GM13976 (cell line): ENCODE measurements around the gene ZNF579.

Experiments used
- DNase-seq: peaks from one replicate; pipeline ENCODE4 v3.0.0; 2012; ENCODE audit warnings: low spot score
- CTCF ChIP-seq: IDR thresholded peaks from 2 replicates; pipeline ENCODE4 v1.5.1; 2012; ENCODE audit warnings: borderline replicate concordance, mild to moderate bottlenecking; ENCODE audit not compliant: insufficient read depth; ENCODE audit errors: extremely low read depth, missing control alignments, control extremely low read depth
- in situ Hi-C: fragments of 300-500 bp; cut with MboI; formaldehyde crosslinking; loops from one replicate; pipeline ENCODE4 v1.12.0; 2022; ENCODE audit warnings: low sequenced_read_pairs, mixed read lengths, inconsistent platforms; ENCODE audit not compliant: unreplicated experiment

The ZNF579 gene

DNA sequence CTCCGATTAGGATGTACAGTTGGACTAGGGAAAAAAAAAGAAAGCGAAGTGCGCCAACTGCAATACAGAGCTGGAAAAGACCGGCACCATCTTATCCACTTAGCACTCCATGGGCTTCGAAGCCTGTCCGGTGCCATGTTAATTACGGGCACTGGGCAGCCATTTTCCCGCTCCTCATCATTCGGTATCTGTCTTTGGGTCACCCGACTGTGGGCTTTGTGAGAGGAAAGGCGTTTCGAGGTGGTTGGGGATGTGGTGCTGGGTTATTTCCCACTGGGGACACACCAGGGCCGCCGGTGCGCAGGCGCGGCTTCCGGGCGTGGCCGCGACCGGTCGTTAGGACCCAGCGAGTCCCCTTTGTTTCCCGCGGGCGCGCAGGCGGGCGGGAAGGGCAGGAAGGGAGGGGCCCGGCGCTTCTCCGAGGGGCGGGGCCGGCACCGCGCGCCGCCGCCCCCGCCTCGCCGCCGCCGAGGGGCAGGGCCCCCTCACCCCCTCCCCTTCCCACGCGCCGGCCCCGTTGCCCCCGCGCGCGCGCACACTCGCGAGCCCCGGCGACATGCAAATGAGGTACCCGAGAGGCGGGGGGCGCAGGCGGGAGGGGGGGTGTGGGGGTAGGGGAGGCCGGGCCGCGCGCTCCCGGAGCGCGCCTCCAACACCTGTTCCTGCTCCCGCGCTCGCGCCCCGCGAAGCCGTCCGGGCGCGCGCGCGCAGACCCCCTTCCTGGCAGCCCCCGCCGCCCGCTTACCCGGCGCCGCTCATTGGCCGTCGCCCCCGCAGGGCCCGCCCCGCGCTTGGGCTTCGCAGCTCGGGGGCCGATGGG lies 19.4 kb upstream of the ZNF579 start, which contains the start of gene ZNF524:
Gene ZNF524, plus strand, starts transcription at position 447 of the 820 bp plus-strand sequence. CDS start 1,825 bp downstream, outside the sequence.
- no peak for TF ChIP-seq CTCF
- peak; percentile 90 for DNase-seq
- in situ Hi-C loops = no loop called here

- DNase-seq = peak; percentile 88
- in situ Hi-C loops = no loop called here
- no peak for TF ChIP-seq CTCF
These were observed 18.8 kb upstream of the ZNF579 start, which contains the start of gene FIZ1 for GRCh38 chr19:55599468-55599841. Gene FIZ1 (minus strand): TSS chr19:55599517. CDS start chr19:55597865, 1,652 bp downstream.

GRCh38 chr19:55598719-55599467 lies 18.2 kb upstream of the ZNF579 start:
- in situ Hi-C loops = no loop called here
- DNase-seq = peak; percentile 89
- TF ChIP-seq CTCF = no peak

GRCh38 chr19:55598034-55598433 lies 17.4 kb upstream of the ZNF579 start:
- DNase-seq = no peak
- in situ Hi-C loops = no loop called here
- TF ChIP-seq CTCF = no peak

DNA sequence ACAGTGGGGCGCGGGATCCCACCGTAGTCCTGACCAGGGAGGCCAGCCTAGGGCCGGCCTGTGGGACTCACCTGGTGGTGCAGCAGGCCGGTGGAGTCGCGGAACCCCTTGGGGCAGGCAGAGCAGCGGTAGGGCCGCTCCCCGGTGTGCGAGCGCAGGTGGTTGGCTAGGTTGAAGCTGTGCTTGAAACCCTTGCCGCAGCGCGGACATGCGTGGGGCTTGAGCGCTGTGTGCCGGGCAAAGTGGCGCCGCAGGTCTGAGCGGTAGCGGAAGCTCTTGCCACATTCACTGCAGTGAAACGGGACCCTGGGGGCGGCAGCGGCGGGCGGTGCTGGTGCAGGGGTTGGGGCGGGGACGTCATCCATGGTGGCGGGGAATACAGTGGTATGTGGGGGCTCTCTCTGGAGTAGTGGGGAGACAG lies 16.9 kb upstream of the ZNF579 start:
- TF ChIP-seq CTCF = no peak
- DNase-seq = no peak
- in situ Hi-C loops = no loop called here

GRCh38 chr19:55596304-55596703 lies 15.7 kb upstream of the ZNF579 start:
- no peak for DNase-seq
- in situ Hi-C loops = no loop called here
- TF ChIP-seq CTCF = no peak
